HEK293T (cell line): ENCODE data around the gene ANKRD13B.

Source experiments
- BHLHE40 ChIP-seq: fragments of 450-650 bp; IDR thresholded peaks from 2 replicates; pipeline ENCODE4 v1.6.1; 2016; ENCODE audit warnings: mild to moderate bottlenecking, moderate library complexity, borderline replicate concordance
- CTBP1 ChIP-seq: fragments of 450-650 bp; IDR thresholded peaks from 2 replicates; pipeline ENCODE4 v1.6.1; 2016; ENCODE audit warnings: borderline replicate concordance
- ELF4 ChIP-seq: fragments of 450-650 bp; IDR thresholded peaks from 2 replicates; pipeline ENCODE4 v1.6.1; 2017; ENCODE audit warnings: antibody characterized with exemption
- FOXK2 ChIP-seq: fragments of 450-650 bp; IDR thresholded peaks from 2 replicates; pipeline ENCODE4 v1.6.1; 2016; ENCODE audit warnings: mild to moderate bottlenecking
- FOXM1 ChIP-seq: fragments of 450-650 bp; IDR thresholded peaks from 2 replicates; pipeline ENCODE4 v1.6.1; 2017; ENCODE audit warnings: mild to moderate bottlenecking, borderline replicate concordance
- HDGF ChIP-seq: fragments of 450-650 bp; IDR thresholded peaks from 2 replicates; pipeline ENCODE4 v1.6.1; 2017; ENCODE audit warnings: antibody characterized with exemption, borderline replicate concordance
- NFRKB ChIP-seq: fragments of 450-650 bp; IDR thresholded peaks from 2 replicates; pipeline ENCODE4 v1.6.1; 2016; ENCODE audit warnings: mild to moderate bottlenecking, moderate library complexity
- SP1 ChIP-seq: fragments of 450-650 bp; IDR thresholded peaks from 2 replicates; pipeline ENCODE4 v1.6.1; 2017
- SUZ12 ChIP-seq: fragments of 450-650 bp; IDR thresholded peaks from 2 replicates; pipeline ENCODE4 v1.6.1; 2016; ENCODE audit warnings: mild to moderate bottlenecking
- ZNF384 ChIP-seq: fragments of 450-650 bp; IDR thresholded peaks from 2 replicates; pipeline ENCODE4 v1.6.1; 2016
- TF ChIP-seq, protein P1 (sequence below): fragments of 450-650 bp; IDR thresholded peaks from 2 replicates; pipeline ENCODE4 v1.6.1; 2016

DNA sequence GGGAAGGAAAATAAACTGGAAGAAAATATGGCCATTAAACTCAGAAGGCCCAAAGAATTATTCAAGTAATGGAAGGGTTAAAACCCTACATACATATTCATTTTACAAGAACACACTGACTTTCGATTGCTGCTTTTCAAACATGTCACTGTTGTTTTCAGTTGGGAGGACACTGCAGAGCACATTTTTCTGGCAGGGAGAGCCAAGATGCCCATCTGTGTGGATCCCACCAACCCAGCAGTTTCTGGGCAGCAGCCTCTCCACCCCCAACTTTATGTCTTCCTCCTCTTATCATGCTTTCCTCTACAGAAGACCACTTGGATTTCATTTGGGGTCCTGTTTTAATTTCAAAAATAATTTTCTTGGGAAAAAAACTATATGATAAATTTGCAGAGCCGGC is 36.9 kb downstream of the ANKRD13B start:
- TF ChIP-seq FOXM1 (no peak), CTBP1 (no peak), ZNF384 (no peak), FOXK2 (no peak), HDGF (no peak), ELF4 (no peak), BHLHE40 (no peak), SP1 (no peak), SUZ12 (no peak), NFRKB (no peak)
- TF ChIP-seq, protein P1, sequence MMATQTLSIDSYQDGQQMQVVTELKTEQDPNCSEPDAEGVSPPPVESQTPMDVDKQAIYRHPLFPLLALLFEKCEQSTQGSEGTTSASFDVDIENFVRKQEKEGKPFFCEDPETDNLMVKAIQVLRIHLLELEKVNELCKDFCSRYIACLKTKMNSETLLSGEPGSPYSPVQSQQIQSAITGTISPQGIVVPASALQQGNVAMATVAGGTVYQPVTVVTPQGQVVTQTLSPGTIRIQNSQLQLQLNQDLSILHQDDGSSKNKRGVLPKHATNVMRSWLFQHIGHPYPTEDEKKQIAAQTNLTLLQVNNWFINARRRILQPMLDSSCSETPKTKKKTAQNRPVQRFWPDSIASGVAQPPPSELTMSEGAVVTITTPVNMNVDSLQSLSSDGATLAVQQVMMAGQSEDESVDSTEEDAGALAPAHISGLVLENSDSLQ: no peak
